ENCODE measurements around the gene FADS1.

Gene FADS1

GRCh38 chr11:61854966-61855714 lies 38.3 kb upstream of the FADS1 start:
- H3K79me2 ChIP-seq (ENCODE audit: control insufficient read depth, insufficient read depth, low read length, unreplicated experiment) = no peaks in the 10 kb centered on the region
- no peaks in the 10 kb centered on the region for H3K36me3 ChIP-seq (ENCODE audit: insufficient read depth, low read length)

DNA sequence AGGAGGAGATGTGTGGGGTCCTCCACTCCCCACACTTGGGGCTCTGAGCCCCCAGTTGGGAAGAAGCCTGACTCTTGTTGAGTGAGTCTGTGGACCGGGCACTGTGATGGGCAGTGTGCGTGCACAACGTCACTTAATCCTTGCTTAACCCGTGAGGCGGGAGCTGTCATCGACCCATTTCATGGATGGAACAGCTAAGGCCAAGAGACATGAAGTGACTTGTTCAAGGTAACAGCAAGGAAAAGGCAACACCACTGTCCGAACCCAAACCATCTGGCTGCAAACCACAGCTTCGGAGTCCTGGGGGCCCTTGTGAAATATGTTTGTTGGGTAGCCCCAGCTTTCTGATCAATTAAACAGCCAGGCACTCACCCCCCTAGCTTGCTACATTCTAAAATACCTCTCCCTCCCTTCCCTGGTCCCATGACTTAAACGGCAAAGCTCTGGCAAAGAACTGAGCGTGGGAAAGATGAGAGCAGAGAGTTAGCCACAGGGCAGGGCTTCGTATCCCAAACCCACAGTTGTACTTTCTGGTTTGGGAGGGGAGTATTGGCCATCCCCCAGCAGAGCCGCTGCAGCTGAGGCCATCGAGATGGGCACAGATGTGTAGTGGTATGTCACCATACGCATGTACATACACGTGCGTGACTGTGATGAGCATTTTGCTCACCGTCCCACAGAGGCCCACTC lies 37.5 kb upstream of the FADS1 start:
- Histone ChIP-seq H3K36me3 (ENCODE audit: insufficient read depth, low read length) (no peaks in the 10 kb centered on the region), H2AFZ (ENCODE audit: low read length, unreplicated experiment) (no peak overlapping the region), H3K79me2 (ENCODE audit: control insufficient read depth, insufficient read depth, low read length, unreplicated experiment) (no peaks in the 10 kb centered on the region), H3K27me3 (ENCODE audit: insufficient read depth, low read length) (no peaks in the 10 kb centered on the region), H3K4me3 (ENCODE audit: low read depth, low read length) (no peak overlapping the region), H3K27ac (ENCODE audit: low read depth, low read length) (no peak overlapping the region), H3K4me1 (ENCODE audit: control insufficient read depth, insufficient read depth, low read length, unreplicated experiment) (no peaks in the 10 kb centered on the region)

More at GRCh38 chr11:61854966-61855714, 38.3 kb upstream of the FADS1 start:
- H3K27ac ChIP-seq (ENCODE audit: low read depth, low read length) = no peak overlapping the region
- H3K4me3 ChIP-seq (ENCODE audit: low read depth, low read length) = no peak overlapping the region
- H2AFZ ChIP-seq (ENCODE audit: low read length, unreplicated experiment) = no peak overlapping the region
- no peaks in the 10 kb centered on the region for H3K27me3 ChIP-seq (ENCODE audit: insufficient read depth, low read length)
- no peaks in the 10 kb centered on the region for H3K4me1 ChIP-seq (ENCODE audit: control insufficient read depth, insufficient read depth, low read length, unreplicated experiment)

GRCh38 chr11:61853698-61854169 lies 36.9 kb upstream of the FADS1 start:
- no peaks in the 10 kb centered on the region for H3K27me3 ChIP-seq (ENCODE audit: insufficient read depth, low read length)
- H3K79me2 ChIP-seq (ENCODE audit: control insufficient read depth, insufficient read depth, low read length, unreplicated experiment) = no peaks in the 10 kb centered on the region
- H3K36me3 ChIP-seq (ENCODE audit: insufficient read depth, low read length) = peaks cover under 1% of the 10 kb centered on the region; the same call in 1 of the 2 replicates
- H2AFZ ChIP-seq (ENCODE audit: low read length, unreplicated experiment) = no peak overlapping the region
- H3K4me3 ChIP-seq (ENCODE audit: low read depth, low read length) = no peak overlapping the region
- H3K4me1 ChIP-seq (ENCODE audit: control insufficient read depth, insufficient read depth, low read length, unreplicated experiment) = no peaks in the 10 kb centered on the region
- H3K27ac ChIP-seq (ENCODE audit: low read depth, low read length) = no peak overlapping the region

DNA sequence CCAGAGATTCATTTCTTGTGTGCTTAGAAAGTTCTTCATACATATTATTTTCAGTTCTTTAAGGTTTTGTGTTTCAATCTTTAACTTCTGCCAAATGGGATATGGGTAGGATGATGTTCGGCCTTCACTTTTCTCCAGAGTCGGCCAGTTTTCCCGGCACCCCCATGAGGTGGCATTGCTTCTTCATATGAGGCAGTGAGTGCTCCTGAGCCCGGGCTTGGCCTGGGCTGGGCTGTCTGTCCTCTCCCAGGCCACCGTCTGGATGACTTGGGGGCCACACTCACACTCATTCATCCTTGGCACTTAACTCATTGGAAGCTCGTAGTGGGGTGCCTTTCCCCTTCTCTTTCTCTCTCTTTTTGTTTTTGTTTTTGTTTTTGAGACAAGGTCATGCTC lies 35.1 kb upstream of the FADS1 start:
- H3K4me1 ChIP-seq (ENCODE audit: control insufficient read depth, insufficient read depth, low read length, unreplicated experiment) = no peaks in the 10 kb centered on the region
- H3K36me3 ChIP-seq (ENCODE audit: insufficient read depth, low read length) = peaks cover 15% of the 10 kb centered on the region
- H3K27me3 ChIP-seq (ENCODE audit: insufficient read depth, low read length) = no peaks in the 10 kb centered on the region
- H3K4me3 ChIP-seq (ENCODE audit: low read depth, low read length) = no peak overlapping the region
- H3K79me2 ChIP-seq (ENCODE audit: control insufficient read depth, insufficient read depth, low read length, unreplicated experiment) = no peaks in the 10 kb centered on the region
- H2AFZ ChIP-seq (ENCODE audit: low read length, unreplicated experiment) = no peak overlapping the region
- no peak overlapping the region for H3K27ac ChIP-seq (ENCODE audit: low read depth, low read length)

- Histone ChIP-seq H3K27me3 (ENCODE audit: insufficient read depth, low read length) (no peaks in the 10 kb centered on the region), H2AFZ (ENCODE audit: low read length, unreplicated experiment) (no peak overlapping the region), H3K27ac (ENCODE audit: low read depth, low read length) (no peak overlapping the region), H3K4me1 (ENCODE audit: control insufficient read depth, insufficient read depth, low read length, unreplicated experiment) (no peaks in the 10 kb centered on the region), H3K36me3 (ENCODE audit: insufficient read depth, low read length) (peaks cover 15% of the 10 kb centered on the region), H3K79me2 (ENCODE audit: control insufficient read depth, insufficient read depth, low read length, unreplicated experiment) (no peaks in the 10 kb centered on the region), H3K4me3 (ENCODE audit: low read depth, low read length) (no peak overlapping the region)
Measured at GRCh38 chr11:61851113-61851899, 34.5 kb upstream of the FADS1 start.

DNA sequence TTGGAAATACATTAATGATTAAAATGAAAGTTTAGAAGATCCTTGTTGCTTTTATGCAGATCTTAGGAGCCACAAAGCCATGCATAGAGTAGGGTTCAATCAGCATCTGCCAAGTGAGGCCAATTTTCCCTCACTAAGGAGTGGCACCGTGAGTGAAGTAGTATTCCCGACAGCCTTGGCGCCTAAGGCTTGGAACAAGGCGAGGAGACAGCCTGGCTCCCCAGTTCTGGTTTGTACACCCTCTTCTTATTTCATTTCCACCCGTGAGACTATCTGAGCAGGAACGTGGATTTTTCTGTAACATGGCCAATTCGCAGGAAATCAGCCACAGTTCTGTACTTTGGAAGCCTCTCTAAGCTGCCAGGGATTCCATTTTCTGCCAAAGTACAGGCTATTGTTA lies 33.9 kb upstream of the FADS1 start:
- no peak overlapping the region for H3K27ac ChIP-seq (ENCODE audit: low read depth, low read length)
- H2AFZ ChIP-seq (ENCODE audit: low read length, unreplicated experiment) = no peak overlapping the region
- H3K79me2 ChIP-seq (ENCODE audit: control insufficient read depth, insufficient read depth, low read length, unreplicated experiment) = no peaks in the 10 kb centered on the region
- peaks cover 15% of the 10 kb centered on the region for H3K36me3 ChIP-seq (ENCODE audit: insufficient read depth, low read length)
- H3K27me3 ChIP-seq (ENCODE audit: insufficient read depth, low read length) = no peaks in the 10 kb centered on the region
- H3K4me3 ChIP-seq (ENCODE audit: low read depth, low read length) = no peak overlapping the region
- H3K4me1 ChIP-seq (ENCODE audit: control insufficient read depth, insufficient read depth, low read length, unreplicated experiment) = no peaks in the 10 kb centered on the region

DNA sequence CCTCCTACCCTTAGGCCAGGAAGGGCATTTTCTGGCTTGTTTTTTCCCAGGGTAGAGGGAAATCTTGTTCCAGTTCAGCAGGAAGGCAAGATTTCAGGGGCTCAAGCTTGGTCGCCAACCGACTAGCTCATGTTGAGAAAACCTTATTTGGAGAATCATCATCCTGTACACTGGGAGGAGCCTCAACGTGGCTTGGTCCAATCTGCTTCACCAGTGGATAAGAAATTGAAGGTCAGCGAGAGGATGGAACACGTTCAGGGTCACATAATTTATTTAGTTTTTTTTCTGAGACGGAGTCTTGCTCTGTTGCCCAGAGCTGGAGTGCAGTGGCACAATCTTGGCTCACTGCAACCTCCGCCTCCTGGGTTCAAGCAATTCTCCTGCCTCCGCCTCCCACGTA lies 31.8 kb upstream of the FADS1 start:
- H3K36me3 ChIP-seq (ENCODE audit: insufficient read depth, low read length) = peaks cover 15% of the 10 kb centered on the region

DNA sequence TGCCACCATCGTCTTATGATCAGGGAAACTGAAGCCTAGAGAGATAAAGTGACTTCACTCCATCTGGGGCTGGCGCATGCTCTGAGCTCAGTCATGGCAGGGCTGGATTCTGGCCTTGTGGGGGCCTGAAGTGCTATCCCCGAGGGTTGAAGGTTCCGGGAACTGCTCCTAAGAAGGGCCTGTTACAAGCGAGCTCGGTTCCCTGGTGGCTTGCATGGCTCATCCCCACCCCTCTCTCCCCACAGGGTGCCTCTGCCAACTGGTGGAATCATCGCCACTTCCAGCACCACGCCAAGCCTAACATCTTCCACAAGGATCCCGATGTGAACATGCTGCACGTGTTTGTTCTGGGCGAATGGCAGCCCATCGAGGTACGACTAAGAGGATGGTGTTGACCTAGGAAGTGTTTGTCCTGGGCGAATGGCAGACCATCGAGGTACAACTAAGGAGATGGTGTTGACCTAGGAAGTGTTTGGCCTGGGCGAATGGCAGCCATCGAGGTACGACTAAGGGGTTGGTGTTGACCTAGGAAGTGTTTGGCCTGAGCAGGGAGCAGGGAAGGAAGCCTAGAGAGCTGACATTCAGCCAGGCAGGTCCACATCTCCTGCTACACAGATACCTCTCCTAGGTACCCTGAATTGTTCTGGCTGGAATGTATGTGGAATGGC lies 31.2 kb upstream of the FADS1 start:
- Histone ChIP-seq H3K4me1 (ENCODE audit: control insufficient read depth, insufficient read depth, low read length, unreplicated experiment) (no peaks in the 10 kb centered on the region), H3K27me3 (ENCODE audit: insufficient read depth, low read length) (no peaks in the 10 kb centered on the region), H3K36me3 (ENCODE audit: insufficient read depth, low read length) (peaks cover 18% of the 10 kb centered on the region), H3K4me3 (ENCODE audit: low read depth, low read length) (no peak overlapping the region), H3K27ac (ENCODE audit: low read depth, low read length) (no peak overlapping the region), H3K79me2 (ENCODE audit: control insufficient read depth, insufficient read depth, low read length, unreplicated experiment) (no peaks in the 10 kb centered on the region), H2AFZ (ENCODE audit: low read length, unreplicated experiment) (no peak overlapping the region)

More for the DNA sequence above, 31.8 kb upstream of the FADS1 start:
- H3K27ac ChIP-seq (ENCODE audit: low read depth, low read length) = no peak overlapping the region
- no peak overlapping the region for H3K4me3 ChIP-seq (ENCODE audit: low read depth, low read length)
- no peaks in the 10 kb centered on the region for H3K4me1 ChIP-seq (ENCODE audit: control insufficient read depth, insufficient read depth, low read length, unreplicated experiment)
- no peak overlapping the region for H2AFZ ChIP-seq (ENCODE audit: low read length, unreplicated experiment)
- no peaks in the 10 kb centered on the region for H3K27me3 ChIP-seq (ENCODE audit: insufficient read depth, low read length)
- no peaks in the 10 kb centered on the region for H3K79me2 ChIP-seq (ENCODE audit: control insufficient read depth, insufficient read depth, low read length, unreplicated experiment)

DNA sequence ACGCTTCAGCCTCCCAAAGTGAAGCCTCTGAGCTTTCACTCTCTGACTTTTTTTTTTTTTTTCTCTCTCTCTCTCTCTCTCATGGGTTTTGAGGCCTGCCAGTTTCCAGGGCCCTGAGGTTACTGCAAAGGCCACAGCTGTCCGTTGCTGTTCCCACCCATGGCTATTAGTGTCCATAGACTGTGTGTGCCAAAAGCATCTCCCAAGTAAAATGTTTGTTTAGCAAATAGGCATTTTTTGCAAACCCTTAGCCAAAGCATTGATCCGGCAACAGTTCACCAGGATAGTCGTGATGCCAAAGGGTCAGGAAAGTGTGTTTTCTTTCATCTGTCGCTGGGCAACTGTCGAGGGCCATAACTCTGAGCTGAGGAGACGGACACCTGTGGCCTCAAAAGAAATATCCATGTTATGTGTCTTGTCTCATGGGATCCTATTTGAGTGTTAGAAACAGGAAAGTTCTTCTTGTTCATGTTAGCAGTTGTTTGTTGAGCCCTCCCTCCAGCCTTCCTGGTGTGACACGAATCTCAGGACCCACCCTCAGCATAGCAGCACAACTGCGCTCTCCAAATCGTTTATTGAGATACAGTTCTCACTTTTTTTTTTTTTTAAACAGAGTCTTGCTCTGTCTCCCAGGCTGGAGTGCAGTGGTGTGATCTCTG lies 29.7 kb upstream of the FADS1 start:
- Histone ChIP-seq H3K4me1 (ENCODE audit: control insufficient read depth, insufficient read depth, low read length, unreplicated experiment) (no peaks in the 10 kb centered on the region), H3K4me3 (ENCODE audit: low read depth, low read length) (no peak overlapping the region), H3K27me3 (ENCODE audit: insufficient read depth, low read length) (no peaks in the 10 kb centered on the region), H3K36me3 (ENCODE audit: insufficient read depth, low read length) (peaks cover 18% of the 10 kb centered on the region), H3K27ac (ENCODE audit: low read depth, low read length) (no peak overlapping the region), H2AFZ (ENCODE audit: low read length, unreplicated experiment) (no peak overlapping the region), H3K79me2 (ENCODE audit: control insufficient read depth, insufficient read depth, low read length, unreplicated experiment) (no peaks in the 10 kb centered on the region)
